Neural cell (in vitro differentiated cells): Measurements from ENCODE around the gene TBATA. TPM values are rescaled to one million over a fixed set of nuclear protein-coding genes. Genes with fewer than 3 reads are reported as not detected.

Source experiments
- H2AFZ ChIP-seq: fragments of 200-600, 300-800 bp; sonication (generic), shearing (Covaris generic); 2 replicates; pipeline ENCODE4 v1.6.0; 2014; ENCODE audit warnings: low read depth, mild to moderate bottlenecking, antibody characterized with exemption, low read length, moderate library complexity
- H3F3A ChIP-seq: fragments of 200-600 bp; shearing (Covaris generic); 2 replicates; pipeline ENCODE4 v1.6.1; 2016; ENCODE audit warnings: mild to moderate bottlenecking, moderate library complexity, mixed read lengths, antibody characterized with exemption, low read length; ENCODE audit not compliant: insufficient read depth, poor library complexity, severe bottlenecking
- H3K27ac ChIP-seq: fragments of 200-600, 300-800 bp; sonication (generic), shearing (Covaris generic); 2 replicates; pipeline ENCODE4 v1.5.1; 2014; ENCODE audit warnings: mild to moderate bottlenecking, low read length, moderate library complexity
- H3K27me3 ChIP-seq: fragments of 300-800, 200-600 bp; sonication (generic), shearing (Covaris generic); 2 replicates; pipeline ENCODE4 v1.6.0; 2014; ENCODE audit warnings: mild to moderate bottlenecking, low read depth, low read length, moderate library complexity; ENCODE audit not compliant: insufficient read depth
- H3K36me3 ChIP-seq: fragments of 300-800, 200-600 bp; sonication (generic), shearing (Covaris generic); 2 replicates; pipeline ENCODE4 v1.5.1; 2014; ENCODE audit warnings: mild to moderate bottlenecking, antibody characterized with exemption, low read length, moderate library complexity; ENCODE audit not compliant: insufficient read depth
- H3K4me2 ChIP-seq: fragments of 300-800, 200-600 bp; sonication (generic), shearing (Covaris generic); 2 replicates; pipeline ENCODE4 v1.6.0; 2014; ENCODE audit warnings: mild to moderate bottlenecking, low read length
- H3K4me3 ChIP-seq: fragments of 300-800, 200-600 bp; sonication (generic), shearing (Covaris generic); 2 replicates; pipeline ENCODE4 v1.5.1; 2014; ENCODE audit warnings: mild to moderate bottlenecking, low read length, moderate library complexity
- H3K79me2 ChIP-seq: fragments of 200-600 bp; shearing (Covaris generic); replicated peaks from 2 replicates; pipeline ENCODE4 v1.6.0; 2014; ENCODE audit warnings: mild to moderate bottlenecking, low read length, moderate library complexity; ENCODE audit not compliant: insufficient read depth
- H3K9ac ChIP-seq: fragments of 300-800, 200-600 bp; sonication (generic), shearing (Covaris generic); 2 replicates; pipeline ENCODE4 v1.6.1; 2016; ENCODE audit warnings: mild to moderate bottlenecking, low read length, mixed read lengths
- H3K9me2 ChIP-seq: fragments of 200-600 bp; shearing (Covaris generic); 2 replicates; pipeline ENCODE4 v1.6.1; 2016; ENCODE audit warnings: mild to moderate bottlenecking, low read length, mixed read lengths; ENCODE audit not compliant: insufficient read depth
- H3K9me3 ChIP-seq: fragments of 200-600, 300-800 bp; sonication (generic), shearing (Covaris generic); 2 replicates; pipeline ENCODE4 v1.6.1; 2016; ENCODE audit warnings: mild to moderate bottlenecking, mixed run types, low read length, moderate library complexity, mixed read lengths
- H4K20me1 ChIP-seq: fragments of 200-600 bp; shearing (Covaris generic); 2 replicates; pipeline ENCODE4 v1.6.1; 2016; ENCODE audit warnings: mild to moderate bottlenecking, mixed run types; ENCODE audit not compliant: insufficient read depth
- CTCF ChIP-seq: fragments of 450-650 bp; IDR thresholded peaks from 2 replicates; pipeline ENCODE4 v1.5.1; 2014; ENCODE audit warnings: antibody characterized with exemption, mild to moderate bottlenecking, moderate library complexity; ENCODE audit not compliant: poor library complexity, severe bottlenecking
- EP300 ChIP-seq: fragments of 450-650 bp; conservative IDR thresholded peaks from 2 replicates; pipeline ENCODE4 v1.6.1; 2014; ENCODE audit warnings: antibody characterized with exemption, mild to moderate bottlenecking, moderate library complexity; ENCODE audit not compliant: poor library complexity, severe bottlenecking
- EZH2 ChIP-seq: fragments of 200-600, 300-800 bp; shearing (Covaris generic), sonication (generic); IDR thresholded peaks from 2 replicates; pipeline ENCODE4 v1.6.1; 2014; ENCODE audit warnings: antibody characterized with exemption, low read length, borderline replicate concordance, mild to moderate bottlenecking; ENCODE audit not compliant: insufficient read depth, poor library complexity, severe bottlenecking
- MXI1 ChIP-seq: fragments of 450-650 bp; conservative IDR thresholded peaks from 2 replicates; pipeline ENCODE4 v1.6.1; 2014; ENCODE audit warnings: antibody characterized with exemption, mild to moderate bottlenecking; ENCODE audit not compliant: poor library complexity, severe bottlenecking
- POLR2AphosphoS5 ChIP-seq: IDR thresholded peaks from 2 replicates; pipeline ENCODE4 v1.6.1; 2012
- RAD21 ChIP-seq: fragments of 450-650 bp; conservative IDR thresholded peaks from 2 replicates; pipeline ENCODE4 v1.6.1; 2014; ENCODE audit warnings: antibody characterized with exemption, mild to moderate bottlenecking, moderate library complexity
- REST ChIP-seq: IDR thresholded peaks from 2 replicates; pipeline ENCODE4 v1.6.1; 2012; ENCODE audit warnings: borderline replicate concordance
- SMC3 ChIP-seq: fragments of 450-650 bp; conservative IDR thresholded peaks from 2 replicates; pipeline ENCODE4 v1.6.1; 2014; ENCODE audit warnings: antibody characterized with exemption, mild to moderate bottlenecking, moderate library complexity; ENCODE audit not compliant: poor library complexity
- TAF1 ChIP-seq: IDR thresholded peaks from 2 replicates; pipeline ENCODE4 v1.6.1; 2012; ENCODE audit warnings: low read depth
- polyA plus RNA-seq: library from polyadenylated mRNA; depleted of rRNA; stranded (reverse); fragments of >200 nt; gene quantifications from 2 replicates; pipeline ENCODE4 v1.2.3, GENCODE V29; 2014

Gene TBATA
- polyA plus RNA-seq, 1 donor from 2014 or later, result not detected

GRCh38 chr10:70750156-70750703, 34.9 kb downstream of the TBATA start:
- no peak overlapping the region for H3K4me3 ChIP-seq
- TF ChIP-seq EZH2, result no peak
- no peak for TF ChIP-seq RAD21
- H2AFZ ChIP-seq, result no peak overlapping the region
- H3K79me2 ChIP-seq, result no peaks in the 10 kb centered on the region
- H3K36me3 ChIP-seq, result no peaks in the 10 kb centered on the region
- no peaks in the 10 kb centered on the region for H3K27me3 ChIP-seq
- no peaks in the 10 kb centered on the region for H3K9me2 ChIP-seq
- H3K27ac ChIP-seq, result no peak overlapping the region
- no peaks in the 10 kb centered on the region for H3K9me3 ChIP-seq
- no peak overlapping the region for H3K9ac ChIP-seq
- no peaks in the 10 kb centered on the region for H3F3A ChIP-seq
- H3K4me2 ChIP-seq, result no peak overlapping the region
- no peaks in the 10 kb centered on the region for H4K20me1 ChIP-seq

GRCh38 chr10:70749756-70750155, 35.4 kb downstream of the TBATA start:
- Histone ChIP-seq H3K36me3 (no peaks in the 10 kb centered on the region), H2AFZ (no peak overlapping the region), H3K79me2 (no peaks in the 10 kb centered on the region), H3K27ac (no peak overlapping the region), H4K20me1 (no peaks in the 10 kb centered on the region), H3K4me2 (no peak overlapping the region), H3K4me3 (no peak overlapping the region), H3K9me3 (no peaks in the 10 kb centered on the region), H3K27me3 (no peaks in the 10 kb centered on the region), H3K9ac (no peak overlapping the region), H3K9me2 (no peaks in the 10 kb centered on the region), H3F3A (no peaks in the 10 kb centered on the region)
- TF ChIP-seq MXI1 (no peak), TAF1 (no peak), EZH2 (no peak), SMC3 (no peak)

GRCh38 chr10:70748801-70749573, 36.2 kb downstream of the TBATA start:
- H4K20me1 ChIP-seq, result no peaks in the 10 kb centered on the region
- no peak overlapping the region for H2AFZ ChIP-seq
- H3K4me2 ChIP-seq, result no peak overlapping the region
- H3K9me3 ChIP-seq, result no peaks in the 10 kb centered on the region
- H3K79me2 ChIP-seq, result no peaks in the 10 kb centered on the region
- H3K4me3 ChIP-seq, result no peak overlapping the region
- H3K36me3 ChIP-seq, result no peaks in the 10 kb centered on the region
- no peaks in the 10 kb centered on the region for H3K27me3 ChIP-seq
- H3F3A ChIP-seq, result no peaks in the 10 kb centered on the region
- TF ChIP-seq TAF1, result no peak
- TF ChIP-seq MXI1, result no peak
- no peak for TF ChIP-seq SMC3
- TF ChIP-seq EP300, result no peak
- TF ChIP-seq CTCF, result no peak
- TF ChIP-seq POLR2AphosphoS5, result no peak
- TF ChIP-seq EZH2, result no peak
- TF ChIP-seq RAD21, result no peak
- no peak for TF ChIP-seq REST
- H3K9me2 ChIP-seq, result no peaks in the 10 kb centered on the region
- H3K27ac ChIP-seq, result no peak overlapping the region
- H3K9ac ChIP-seq, result no peak overlapping the region
